ENCODE data around the gene FEZF1.
A peak's percentile ranks its signal among the peaks of the same experiment; 100 is the strongest.
"Not testable (repeated sequence)": the region's sequence is repeated elsewhere in the genome, so short reads cannot be mapped to it uniquely, and the experiment has no call there.

FEZF1 gene

GRCh38 chr7:122307228-122307621, 2.7 kb upstream of the FEZF1 start:
- DNase-seq = peak; percentile 61

DNA sequence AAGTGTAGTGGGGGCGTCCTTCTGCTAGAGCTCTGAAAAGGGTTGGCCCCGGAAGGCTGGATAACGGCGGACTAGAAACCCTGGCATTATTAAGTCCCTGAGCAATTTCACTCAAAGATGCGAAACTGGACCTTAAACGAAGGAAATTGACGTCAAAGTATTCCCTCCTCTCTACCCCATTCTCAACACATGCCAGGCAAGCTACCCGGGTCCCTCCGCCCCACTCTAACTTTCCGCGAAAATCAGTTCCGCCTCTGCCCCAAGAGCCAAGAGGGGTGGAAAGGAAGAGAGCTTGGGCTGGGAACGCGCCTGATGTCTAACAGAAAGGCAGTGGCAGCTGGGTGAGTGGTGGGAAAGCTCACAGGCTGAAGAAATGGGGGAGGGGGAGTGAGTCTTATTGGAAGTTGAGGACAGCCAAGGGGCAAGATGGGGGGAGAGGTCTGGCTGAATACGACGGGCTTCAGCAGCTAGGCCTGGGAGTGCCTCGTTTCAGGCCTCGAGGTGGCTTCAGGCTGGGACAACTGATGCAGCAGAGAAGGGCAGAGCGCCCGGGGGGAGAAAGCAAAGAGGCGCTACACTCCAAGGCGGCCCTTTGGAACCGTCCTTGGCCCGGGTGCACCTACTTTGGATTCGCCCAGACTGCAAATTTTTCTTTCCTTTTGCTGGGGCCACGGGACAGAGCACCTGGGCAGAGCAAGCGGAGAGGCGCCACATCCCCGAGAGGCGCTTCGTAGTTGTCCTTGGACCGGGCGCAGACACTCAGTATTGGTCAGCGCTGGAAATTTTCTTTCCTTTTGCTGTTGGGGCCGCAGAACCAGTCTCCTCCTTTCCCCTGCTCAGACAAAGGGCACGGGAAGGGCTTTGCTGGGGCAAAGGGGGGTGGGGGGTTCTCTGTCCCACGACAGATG, 2.0 kb upstream of the FEZF1 start:
- peak; percentile 60 for DNase-seq

DNA sequence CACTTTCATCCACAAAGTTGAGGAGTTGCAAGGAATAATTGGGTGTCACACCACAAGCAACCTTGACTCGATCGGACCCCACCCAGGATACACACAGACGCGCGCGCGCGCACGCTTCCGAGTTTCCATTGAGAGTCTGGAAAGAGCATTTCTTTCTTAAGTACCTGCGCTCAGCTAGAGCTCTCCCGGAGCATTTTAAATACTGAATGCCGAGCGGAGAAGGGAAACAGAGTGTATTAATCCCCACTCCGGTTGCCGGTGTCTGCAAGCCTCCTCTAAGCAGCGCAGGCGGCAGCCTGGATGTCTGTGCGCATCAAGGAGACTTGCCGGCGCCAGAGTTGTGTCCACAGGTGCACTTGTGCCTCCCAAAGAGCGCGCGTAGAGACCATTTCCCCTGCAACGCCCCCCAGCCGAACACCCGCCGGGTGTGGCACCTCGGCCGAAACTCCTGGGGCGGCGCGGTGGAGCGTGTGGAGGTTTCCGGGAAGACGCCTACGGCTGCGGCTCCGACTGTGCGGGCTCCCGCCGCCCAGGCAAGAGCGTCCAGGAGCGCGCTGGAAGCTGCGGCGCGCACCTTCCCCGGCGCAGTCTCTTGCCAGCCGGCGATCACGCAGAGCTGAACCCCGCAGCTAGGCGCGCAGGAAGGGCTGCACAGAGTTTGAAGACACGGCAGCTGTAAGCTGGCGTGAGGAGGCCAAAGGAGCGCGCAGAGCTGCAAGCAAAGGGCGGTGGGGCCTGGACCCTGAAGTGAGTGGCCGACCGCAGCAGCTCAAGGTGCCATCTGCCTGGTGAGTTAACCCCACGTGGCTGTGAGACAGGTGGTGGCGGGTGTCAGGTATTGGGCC, 1.1 kb upstream of the FEZF1 start:
- peak; percentile 79 for DNase-seq

DNA sequence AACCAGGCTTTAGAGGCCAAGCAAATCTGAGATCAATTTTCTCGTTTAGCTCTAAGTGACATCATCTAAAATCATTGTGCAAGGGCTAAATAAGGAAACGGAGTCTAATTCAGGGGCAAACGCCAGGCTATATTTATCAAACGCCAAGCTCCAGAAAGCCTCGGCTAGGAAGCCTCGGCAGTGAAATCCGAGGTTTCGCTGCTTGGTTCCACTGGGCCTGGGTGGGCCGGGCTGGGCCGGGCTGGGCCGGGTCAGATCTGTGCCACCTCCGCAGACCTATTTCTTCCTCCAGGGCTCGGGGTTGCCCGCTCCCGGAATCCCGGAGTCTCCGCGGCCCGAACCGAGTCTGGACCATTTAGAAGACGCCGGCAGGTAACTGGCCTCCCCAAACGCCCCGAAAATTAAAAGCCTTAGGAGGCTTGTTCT, 459 bp upstream of the FEZF1 start:
- DNase-seq = peak; percentile 34

GRCh38 chr7:122303531-122304318, 825 bp downstream of the FEZF1 start:
- DNase-seq = peak; percentile 78

GRCh38 chr7:122302761-122303530, 1.6 kb downstream of the FEZF1 start:
- peak; percentile 38 for DNase-seq

- DNase-seq = peak; percentile 75
These were observed 2.4 kb downstream of the FEZF1 start for GRCh38 chr7:122301858-122302760.

DNA sequence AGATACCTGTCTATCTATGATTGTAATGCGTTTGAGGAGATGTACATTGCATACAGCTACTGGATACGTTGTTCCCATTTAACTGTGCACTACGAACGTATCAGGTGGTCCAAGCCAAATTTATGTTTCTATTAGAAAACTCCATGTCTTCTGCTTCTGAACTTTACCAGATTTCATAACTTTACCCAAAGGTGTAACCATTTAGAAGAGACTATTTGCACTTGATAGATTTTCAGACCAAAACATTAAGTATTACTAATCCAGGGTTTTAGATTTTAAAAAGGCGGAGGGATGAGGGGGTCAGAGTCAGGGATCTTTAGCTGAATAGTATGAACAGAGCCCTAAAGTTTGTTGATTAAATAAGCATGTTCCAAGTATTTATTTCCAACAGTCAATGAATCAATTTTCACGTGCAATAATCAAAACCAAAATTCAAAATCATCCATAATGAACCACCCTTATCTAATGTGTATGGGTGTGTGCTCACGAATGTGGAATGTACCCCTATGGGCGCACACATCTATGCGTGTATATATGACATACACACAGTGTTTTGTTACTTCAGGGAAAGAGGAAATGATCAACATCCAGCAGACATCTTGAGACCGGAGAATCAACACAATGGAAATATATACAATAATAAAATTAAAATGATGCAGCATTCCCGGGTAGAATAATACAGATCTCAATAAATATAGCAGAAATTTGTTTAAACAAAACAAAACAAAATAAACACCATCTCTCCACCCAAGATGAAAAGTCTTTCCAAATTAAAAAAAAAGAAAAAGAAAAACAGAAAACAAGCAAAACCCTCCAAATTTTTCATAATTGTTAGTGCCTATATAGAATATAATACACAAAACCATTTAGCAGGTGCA, 3.4 kb downstream of the FEZF1 start:
- DNase-seq = peak; percentile 17

GRCh38 chr7:122300211-122300932, 4.2 kb downstream of the FEZF1 start:
- DNase-seq = peak; percentile 56

DNA sequence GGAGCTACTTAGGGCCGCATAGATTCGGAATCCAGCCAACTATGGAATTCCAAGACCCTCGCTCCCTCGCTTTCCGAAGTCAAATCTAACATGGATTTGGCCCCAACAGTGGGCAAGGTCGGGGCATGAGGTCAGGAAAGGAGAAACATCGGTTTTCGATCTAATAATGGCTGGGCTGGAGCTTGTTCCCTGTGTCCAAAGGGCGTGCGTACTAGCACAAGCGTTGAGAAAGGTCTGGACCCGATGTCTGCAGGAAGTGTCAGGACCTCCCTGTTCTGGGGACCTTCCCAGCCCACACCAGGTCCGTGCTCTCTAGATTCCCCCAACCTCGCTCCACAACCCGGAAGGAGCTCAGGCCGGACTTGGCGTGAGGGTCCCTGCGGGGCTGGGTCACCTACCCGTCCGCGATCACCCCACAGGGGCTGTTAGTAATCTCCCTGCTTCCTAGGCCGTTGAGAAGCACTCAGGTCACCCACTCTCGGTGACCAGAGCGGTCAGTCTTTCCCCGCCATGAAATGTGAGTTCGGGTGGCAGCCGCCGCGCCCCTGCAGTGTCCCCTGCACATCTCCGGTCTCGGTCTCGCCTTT, 4.8 kb downstream of the FEZF1 start:
- peak; percentile 65 for DNase-seq

- no peak for DNase-seq
These were observed 5.9 kb downstream of the FEZF1 start for GRCh38 chr7:122298618-122299017.

DNA sequence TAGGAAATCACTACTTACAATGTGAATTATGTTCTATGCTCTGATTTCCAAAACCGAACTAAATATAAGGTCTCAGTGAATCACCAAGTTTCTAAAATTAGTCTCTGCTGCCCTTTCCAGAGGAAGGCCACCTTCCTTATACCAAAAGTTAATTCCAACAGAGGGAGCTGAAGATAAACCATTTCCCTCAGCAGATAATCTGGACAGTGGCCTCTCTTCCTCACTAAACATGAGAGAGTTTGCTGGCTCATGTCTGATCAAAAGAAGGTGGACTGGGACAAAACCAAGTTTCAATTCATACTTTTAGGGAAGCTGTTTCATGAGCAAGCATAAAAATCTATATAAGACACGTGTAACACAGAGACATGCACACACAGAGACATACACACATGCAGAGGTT, 6.4 kb downstream of the FEZF1 start:
- no peak for DNase-seq

DNA sequence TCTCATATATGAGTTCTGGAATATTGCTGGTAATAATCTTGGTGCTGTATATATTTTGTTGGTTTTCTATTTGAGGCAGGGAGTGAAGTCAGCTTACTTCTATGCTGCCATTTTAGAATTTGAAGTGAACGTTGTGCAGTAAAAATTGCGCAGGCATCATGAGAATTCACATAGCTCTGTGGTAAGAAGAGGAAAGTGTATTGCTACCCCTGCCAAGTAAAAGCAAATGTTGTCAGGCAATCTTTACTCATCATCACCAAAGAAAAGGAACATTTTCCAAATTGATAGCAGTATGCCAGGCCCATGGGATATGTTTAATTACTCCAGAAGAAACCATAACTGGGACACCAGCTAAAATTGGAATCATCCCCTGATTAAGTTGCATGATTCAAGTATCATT, 13.4 kb downstream of the FEZF1 start:
- no peak for DNase-seq

GRCh38 chr7:122290476-122290875, 14.1 kb downstream of the FEZF1 start:
- DNase-seq = no peak

- DNase-seq = no peak
These were observed 15.1 kb downstream of the FEZF1 start for GRCh38 chr7:122289426-122289825.

- DNase-seq = not testable (repeated sequence)
These were observed 19.9 kb downstream of the FEZF1 start for GRCh38 chr7:122284608-122285007.

- no peak for DNase-seq
These were observed 31.4 kb downstream of the FEZF1 start for GRCh38 chr7:122273117-122273516.

DNA sequence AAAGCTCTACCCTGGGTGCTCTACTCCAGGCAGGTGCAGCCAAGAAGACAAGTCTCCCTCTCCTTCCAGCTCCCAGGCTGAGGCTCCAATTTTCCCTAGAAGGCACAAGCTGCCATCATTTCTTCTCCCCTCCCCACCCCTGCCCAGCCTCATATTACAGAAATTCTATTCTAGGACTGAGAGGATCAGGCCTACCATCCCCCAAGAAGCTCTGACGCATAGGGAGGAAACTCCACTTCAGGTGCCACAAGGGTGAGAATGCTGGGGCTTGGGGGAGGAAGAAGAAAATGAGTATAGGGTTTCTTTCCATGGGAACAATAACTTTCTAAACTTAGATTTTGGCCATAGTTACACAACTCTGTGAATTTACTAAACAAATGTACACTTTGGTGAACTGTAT, 35.3 kb downstream of the FEZF1 start:
- DNase-seq = no peak
